ENCODE measurements around the gene ATG16L1.

ATG16L1 gene

GRCh38 chr2:233329489-233330135, 78.1 kb downstream of the ATG16L1 start:
- Histone ChIP-seq H3K9me3 (ENCODE audit: insufficient read depth, low read length, severe bottlenecking) (no peaks in the 10 kb centered on the region), H3K36me3 (ENCODE audit: insufficient read depth, low read length) (no peaks in the 10 kb centered on the region), H3K4me2 (ENCODE audit: insufficient read depth, low read length) (no peak overlapping the region), H4K20me1 (ENCODE audit: insufficient read depth, low read length) (no peaks in the 10 kb centered on the region), H3K4me1 (ENCODE audit: insufficient read depth, low read length) (0 out of 2 replicates have a peak, but pooled peaks cover 3% of the 10 kb centered on the region), H3K4me3 (ENCODE audit: low read depth in 1 of 2, low read length in 2 of 2) (no peak overlapping the region), H3K79me2 (ENCODE audit: insufficient read depth, low read length) (no peaks in the 10 kb centered on the region), H3K9ac (ENCODE audit: low read depth, low read length) (no peak overlapping the region), H3K27me3 (ENCODE audit: insufficient read depth, low read length, poor library complexity) (no peaks in the 10 kb centered on the region), H2AFZ (ENCODE audit: low read depth, low read length) (no peak overlapping the region), H3K27ac (ENCODE audit: low read length) (no peak overlapping the region)
- TF ChIP-seq CTCF (IDR thresholded peaks at IDR 0.05; ENCODE audit: borderline replicate concordance, extremely low read depth, low read length, poor library complexity, severe bottlenecking) (no peak), EZH2 (IDR thresholded peaks at IDR 0.05; ENCODE audit: borderline replicate concordance, low read depth, low read length, severe bottlenecking) (no peak)
- no peak for ATAC-seq (ENCODE audit: insufficient read depth, low read depth)
- DNase-seq = no peak

DNA sequence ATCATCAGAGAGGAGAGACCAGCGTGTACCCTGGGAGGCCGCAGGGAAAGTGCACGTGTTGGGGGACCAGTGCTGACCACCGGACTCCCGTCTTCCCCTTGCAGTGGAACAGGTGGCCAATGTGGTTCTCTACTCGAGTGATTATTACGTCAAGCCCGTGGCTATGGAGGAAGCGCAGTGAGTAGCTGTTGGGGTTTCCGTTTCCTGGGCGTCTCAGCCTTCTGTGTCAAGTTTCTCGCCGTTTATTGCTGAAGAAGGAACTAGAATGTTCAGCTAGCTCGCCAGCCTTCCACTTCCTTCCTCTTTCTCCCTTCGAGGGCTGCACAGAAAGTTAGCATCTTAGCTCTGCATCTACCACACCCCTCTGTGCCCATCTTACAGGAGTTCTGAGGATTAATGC, 80.1 kb downstream of the ATG16L1 start:
- Histone ChIP-seq H3K27me3 (ENCODE audit: insufficient read depth, low read length, poor library complexity) (no peaks in the 10 kb centered on the region), H3K9ac (ENCODE audit: low read depth, low read length) (no peak overlapping the region), H4K20me1 (ENCODE audit: insufficient read depth, low read length) (no peaks in the 10 kb centered on the region), H3K79me2 (ENCODE audit: insufficient read depth, low read length) (no peaks in the 10 kb centered on the region), H3K9me3 (ENCODE audit: insufficient read depth, low read length, severe bottlenecking) (no peaks in the 10 kb centered on the region), H3K4me2 (ENCODE audit: insufficient read depth, low read length) (no peak overlapping the region), H2AFZ (ENCODE audit: low read depth, low read length) (no peak overlapping the region), H3K4me1 (ENCODE audit: insufficient read depth, low read length) (0 out of 2 replicates have a peak, but pooled peaks cover 3% of the 10 kb centered on the region), H3K4me3 (ENCODE audit: low read depth in 1 of 2, low read length in 2 of 2) (no peak overlapping the region), H3K27ac (ENCODE audit: low read length) (no peak overlapping the region), H3K36me3 (ENCODE audit: insufficient read depth, low read length) (no peaks in the 10 kb centered on the region)
- peak; percentile 84 for ATAC-seq (ENCODE audit: insufficient read depth, low read depth)
- peak; percentile 61 for DNase-seq
- TF ChIP-seq EZH2 (IDR thresholded peaks at IDR 0.05; ENCODE audit: borderline replicate concordance, low read depth, low read length, severe bottlenecking) (no peak), CTCF (IDR thresholded peaks at IDR 0.05; ENCODE audit: borderline replicate concordance, extremely low read depth, low read length, poor library complexity, severe bottlenecking) (no peak)

DNA sequence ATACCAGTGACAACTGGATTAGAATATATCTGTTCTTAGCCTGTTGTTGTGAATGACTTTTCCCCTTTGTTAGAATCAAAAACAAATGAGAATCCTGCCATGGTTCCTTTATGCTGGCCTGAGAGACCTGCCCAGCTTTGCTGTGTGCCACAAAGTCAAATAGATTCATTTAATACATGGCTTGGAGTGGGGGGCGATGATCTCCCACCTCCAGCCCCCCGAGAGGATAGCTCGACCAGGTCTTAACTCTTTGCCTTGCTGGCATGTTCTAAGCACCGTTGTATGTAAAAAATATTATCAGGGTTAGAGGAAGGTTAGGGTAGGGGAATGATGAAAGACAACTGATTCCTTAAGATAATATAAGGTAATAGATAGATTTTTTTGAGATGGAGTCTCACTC, 80.7 kb downstream of the ATG16L1 start:
- H3K79me2 ChIP-seq (ENCODE audit: insufficient read depth, low read length) = no peaks in the 10 kb centered on the region
- no peaks in the 10 kb centered on the region for H3K9me3 ChIP-seq (ENCODE audit: insufficient read depth, low read length, severe bottlenecking)
- H3K27ac ChIP-seq (ENCODE audit: low read length) = no peak overlapping the region
- no peak for DNase-seq
- no peak overlapping the region for H3K4me3 ChIP-seq (ENCODE audit: low read depth in 1 of 2, low read length in 2 of 2)
- H3K4me1 ChIP-seq (ENCODE audit: insufficient read depth, low read length) = 0 out of 2 replicates have a peak, but pooled peaks cover 3% of the 10 kb centered on the region
- TF ChIP-seq EZH2 (IDR thresholded peaks at IDR 0.05; ENCODE audit: borderline replicate concordance, low read depth, low read length, severe bottlenecking) = no peak
- TF ChIP-seq CTCF (IDR thresholded peaks at IDR 0.05; ENCODE audit: borderline replicate concordance, extremely low read depth, low read length, poor library complexity, severe bottlenecking) = no peak
- no peaks in the 10 kb centered on the region for H4K20me1 ChIP-seq (ENCODE audit: insufficient read depth, low read length)
- H3K36me3 ChIP-seq (ENCODE audit: insufficient read depth, low read length) = no peaks in the 10 kb centered on the region
- H2AFZ ChIP-seq (ENCODE audit: low read depth, low read length) = no peak overlapping the region
- no peak for ATAC-seq (ENCODE audit: insufficient read depth, low read depth)
- no peaks in the 10 kb centered on the region for H3K27me3 ChIP-seq (ENCODE audit: insufficient read depth, low read length, poor library complexity)
- no peak overlapping the region for H3K4me2 ChIP-seq (ENCODE audit: insufficient read depth, low read length)
- no peak overlapping the region for H3K9ac ChIP-seq (ENCODE audit: low read depth, low read length)

All from DND-41 (cell line).